Endothelial cell of umbilical vein (primary cell): ENCODE measurements around the gene MAN1A2. TPM values are rescaled to one million over a fixed set of nuclear protein-coding genes. Genes with fewer than 3 reads are reported as not detected.

Source experiments
- BruUV-seq: library from RNA; stranded (reverse); fragments of 400-500 nt; replicated peaks from 2 replicates; lab custom pipeline; 2021; lab: Mats Ljungman, UMichigan
- CTCF ChIA-PET: fragments of 300-600, 350-600 bp; sonication (Branson Sonifier 250); formaldehyde crosslinking; loops from one replicate; lab custom pipeline; 2021; ENCODE audit warnings: antibody characterized with exemption, inconsistent platforms; lab: Charles Lee
- POLR2A ChIA-PET: fragments of 300-600, 350-600 bp; sonication (Branson Sonifier 250); formaldehyde crosslinking; loops from one replicate; lab custom pipeline; 2021; ENCODE audit warnings: antibody characterized with exemption, inconsistent platforms; lab: Charles Lee
- DNase-seq: peaks from one replicate; pipeline ENCODE4 v3.0.0-alpha.2; 2011; ENCODE audit warnings: low read depth, low spot score
- FAIRE-seq: peaks from 2 replicates; lab custom pipeline; 2011; peaks lifted over from hg19 to GRCh38; lab: Jason Lieb, UNC
- H2AFZ ChIP-seq: 2 replicates; pipeline ENCODE4 v1.6.0; 2012; ENCODE audit warnings: low read depth, low read length, control low read depth, inconsistent platforms
- H3K27ac ChIP-seq: 2 replicates; pipeline ENCODE4 v1.5.1; 2011; ENCODE audit warnings: low read depth, mild to moderate bottlenecking, control low read depth, low read length, moderate library complexity; ENCODE audit not compliant: insufficient read depth
- H3K27me3 ChIP-seq, 2 experiments: 2 replicates each; pipeline versions ENCODE4 v1.6.0 to v1.6.1; 2011; ENCODE audit warnings: low read length in 2 of 2, mixed read lengths in 1 of 2; ENCODE audit not compliant: control insufficient read depth in 2 of 2, insufficient read depth in 2 of 2
- H3K36me3 ChIP-seq, 2 experiments: 2 replicates in 1 of 2; 3 replicates in 1 of 2; pipeline ENCODE4 v1.5.1; 2011; ENCODE audit warnings: low read length in 2 of 2, mild to moderate bottlenecking in 1 of 2, moderate library complexity in 1 of 2; ENCODE audit not compliant: control insufficient read depth in 2 of 2, insufficient read depth in 2 of 2; ENCODE audit errors: extremely low read depth in 1 of 2
- H3K4me1 ChIP-seq: 3 replicates; pipeline ENCODE4 v1.5.1; 2011; ENCODE audit warnings: mild to moderate bottlenecking, low read length; ENCODE audit not compliant: control insufficient read depth, insufficient read depth; ENCODE audit errors: extremely low read depth
- H3K4me2 ChIP-seq: 2 replicates; pipeline ENCODE4 v1.6.1; 2011; ENCODE audit warnings: low read length, control low read depth, mixed read lengths; ENCODE audit not compliant: insufficient read depth
- H3K4me3 ChIP-seq, 3 experiments: fragments of 200-600 bp in 1 of 3; sonication (generic), shearing (Covaris generic) in 1 of 3; replicated peaks in 1 of 3; 2 replicates each; pipeline ENCODE4 v1.5.1; 2011 to 2016; ENCODE audit warnings: control low read depth in 3 of 3, low read length in 3 of 3, mild to moderate bottlenecking in 2 of 3, inconsistent platforms in 1 of 3, low read depth in 1 of 3, moderate library complexity in 1 of 3; ENCODE audit not compliant: insufficient read depth in 1 of 3
- H3K79me2 ChIP-seq: 2 replicates; pipeline ENCODE4 v1.6.0; 2012; ENCODE audit warnings: low read length, inconsistent platforms; ENCODE audit not compliant: control insufficient read depth, insufficient read depth
- H3K9ac ChIP-seq: replicated peaks from 2 replicates; pipeline ENCODE3; 2011; ENCODE audit warnings: low read length, control low read depth; ENCODE audit not compliant: insufficient read depth; ENCODE audit errors: extremely low read depth
- H3K9me1 ChIP-seq: replicated peaks from 3 replicates; pipeline ENCODE4 v1.6.0; 2011; ENCODE audit warnings: mild to moderate bottlenecking, low read length; ENCODE audit not compliant: control insufficient read depth, insufficient read depth; ENCODE audit errors: extremely low read depth
- H3K9me3 ChIP-seq: replicated peaks from 2 replicates; pipeline ENCODE4 v1.5.1; 2012; ENCODE audit warnings: low read length, inconsistent platforms; ENCODE audit not compliant: control insufficient read depth, insufficient read depth
- H4K20me1 ChIP-seq: replicated peaks from 2 replicates; pipeline ENCODE3; 2011; ENCODE audit warnings: mild to moderate bottlenecking, low read length; ENCODE audit not compliant: control insufficient read depth, insufficient read depth; ENCODE audit errors: extremely low read depth
- CTCF ChIP-seq, 2 donors: IDR thresholded peaks; 1 replicate in 1 of 2; 2 replicates in 1 of 2; pipeline ENCODE4 v1.5.1; 2011; ENCODE audit warnings: low read length in 2 of 2, mild to moderate bottlenecking in 2 of 2, moderate library complexity in 2 of 2, control low read depth in 1 of 2, inconsistent platforms in 1 of 2, low read depth in 1 of 2; ENCODE audit not compliant: insufficient read depth in 1 of 2; ENCODE audit errors: extremely low read depth in 1 of 2
- EZH2 ChIP-seq: IDR thresholded peaks from 2 replicates; pipeline ENCODE4 v1.6.1; 2012; ENCODE audit warnings: borderline replicate concordance, low read depth, mild to moderate bottlenecking, moderate library complexity, low read length, inconsistent platforms; ENCODE audit not compliant: severe bottlenecking
- FOS ChIP-seq: IDR thresholded peaks from 2 replicates; pipeline ENCODE4 v1.6.1; 2011; ENCODE audit warnings: mild to moderate bottlenecking, low read length, moderate library complexity, borderline replicate concordance; ENCODE audit not compliant: insufficient read depth
- GATA2 ChIP-seq: IDR thresholded peaks from 2 replicates; pipeline ENCODE4 v1.7.0; 2011; ENCODE audit warnings: low read depth, mild to moderate bottlenecking, moderate library complexity, mixed read lengths, low read length; ENCODE audit not compliant: insufficient read length, insufficient read depth
- JUN ChIP-seq: IDR thresholded peaks from 2 replicates; pipeline ENCODE4 v1.6.1; 2011; ENCODE audit warnings: borderline replicate concordance, low read depth; ENCODE audit not compliant: insufficient read length, insufficient read depth
- MAX ChIP-seq: IDR thresholded peaks from 2 replicates; pipeline ENCODE4 v1.6.1; 2011; ENCODE audit not compliant: insufficient read depth, insufficient read length
- MYC ChIP-seq: IDR thresholded peaks from one replicate; pipeline ENCODE4 v1.6.1; 2011; ENCODE audit warnings: mild to moderate bottlenecking, low read depth, low read length
- POLR2A ChIP-seq: IDR thresholded peaks from 2 replicates; pipeline ENCODE4 v1.6.1; 2012; ENCODE audit warnings: low read depth, mild to moderate bottlenecking, control low read depth, low read length
- POLR2AphosphoS5 ChIP-seq: IDR thresholded peaks from 2 replicates; pipeline ENCODE4 v1.6.1; 2012; ENCODE audit warnings: low read depth, mild to moderate bottlenecking, control low read depth, low read length, moderate library complexity; ENCODE audit not compliant: insufficient read depth
- dilution Hi-C: fragments of 300-500 bp; cut with MboI; formaldehyde crosslinking; loops from one replicate; pipeline ENCODE4 v1.15.0; 2019; ENCODE audit warnings: low sequenced_read_pairs; ENCODE audit not compliant: extremely low pct_ligation_motif_present
- intact Hi-C: fragments of 100-400 bp; cut with micrococcal nuclease; formaldehyde crosslinking; loops from one replicate; pipeline ENCODE4 v1.10.0; 2022
- polyA plus RNA-seq, 4 experiments: library from polyadenylated mRNA; depleted of rRNA in 3 of 4; stranded (reverse) in 3 of 4; unstranded in 1 of 4; fragments of >200 nt; gene quantifications; 2 replicates each; pipeline versions ENCODE4 v1.2.1 to v1.2.3, GENCODE V29; 2011 to 2012; ENCODE audit warnings: missing spikeins in 1 of 4
- total RNA-seq: library from RNA; stranded (reverse); gene quantifications from 2 replicates; pipeline ENCODE4 v1.2.3, GENCODE V29; 2021

Gene MAN1A2
- total and polyA plus RNA-seq, 2 donors (not counting 3 experiments of a cell fraction or from before 2014, with no cell fraction given), result 13.5 to 36.2 TPM

GRCh38 chr1:117416546-117417125 is 49.4 kb downstream of the MAN1A2 start:
- Histone ChIP-seq H3K9me1 (no peaks in the 10 kb centered on the region), H3K4me1 (peaks cover 5% of the 10 kb centered on the region), H3K27ac (no peak overlapping the region), H3K79me2 (no peaks in the 10 kb centered on the region), H3K4me3 (no peak overlapping the region), H3K36me3 (no peaks in the 10 kb centered on the region), H2AFZ (no peak overlapping the region), H3K9ac (no peak overlapping the region), H3K9me3 (no peaks in the 10 kb centered on the region), H4K20me1 (no peaks in the 10 kb centered on the region), H3K4me2 (no peak overlapping the region), H3K27me3 (no peaks in the 10 kb centered on the region)
- dilution Hi-C loops, result no loop called here
- FAIRE-seq, result peak; percentile 55
- BruUV-seq, result no TSS peak
- ChIA-PET CTCF (no interaction called here), POLR2A (no interaction called here)
- no peak for TF ChIP-seq POLR2A
- no peak for TF ChIP-seq MAX
- TF ChIP-seq CTCF (IDR thresholded peaks at IDR 0.05; ENCODE audit: extremely low read depth in 1 of 2, insufficient read depth in 1 of 2, low read depth in 1 of 2, low read length in 2 of 2), result no peak
- no peak for TF ChIP-seq POLR2AphosphoS5
- no peak for TF ChIP-seq EZH2
- TF ChIP-seq MYC, result no peak
- TF ChIP-seq GATA2, result no peak
- no peak for TF ChIP-seq JUN
- TF ChIP-seq FOS, result no peak
- DNase-seq, result peak; percentile 28
- intact Hi-C loops, result loop anchor here (5.0 kb wide), 2 partner anchors 36 to 49 kb away; partner anchors contain the start of gene MAN1A2
